GM23338 (cell line): Measurements from ENCODE around the gene EXOC3L4. TPM values are rescaled to one million over a fixed set of nuclear protein-coding genes. Genes with fewer than 3 reads are reported as not detected.

Experiments used
- ATAC-seq: fragments of 200-7000 bp; cut with Tn5 transposase; 3 replicates; pipeline ENCODE4 v1.9.1; 2020
- DNase-seq: peaks from one replicate; pipeline ENCODE4 v3.0.0-alpha.2; 2015; ENCODE audit warnings: low spot score
- H2AFZ ChIP-seq: fragments of 200-600 bp; sonication (generic); 2 replicates; pipeline ENCODE4 v1.8.0; 2016; ENCODE audit warnings: antibody characterized with exemption, mild to moderate bottlenecking, moderate library complexity
- H3F3A ChIP-seq: fragments of 200-600 bp; sonication (generic); replicated peaks from 2 replicates; pipeline ENCODE4 v1.8.0; 2017; ENCODE audit warnings: antibody characterized with exemption, mixed run types, low read depth
- H3K27ac ChIP-seq: fragments of 200-600 bp; sonication (generic); 2 replicates; pipeline ENCODE4 v1.6.1; 2016; ENCODE audit warnings: low read depth
- H3K27me3 ChIP-seq: fragments of 200-600 bp; sonication (generic); 2 replicates; pipeline ENCODE4 v1.8.0; 2016; ENCODE audit warnings: mild to moderate bottlenecking, mixed run types, moderate library complexity; ENCODE audit not compliant: insufficient read depth
- H3K36me3 ChIP-seq: fragments of 200-600 bp; sonication (generic); 2 replicates; pipeline ENCODE4 v1.8.0; 2016; ENCODE audit warnings: mild to moderate bottlenecking; ENCODE audit not compliant: insufficient read depth
- H3K4me1 ChIP-seq: fragments of 200-600 bp; sonication (generic); 2 replicates; pipeline ENCODE4 v1.8.0; 2016; ENCODE audit warnings: mild to moderate bottlenecking, moderate library complexity; ENCODE audit not compliant: insufficient read depth
- H3K4me2 ChIP-seq: fragments of 200-600 bp; sonication (generic); 2 replicates; pipeline ENCODE4 v1.7.1; 2017; ENCODE audit warnings: mixed run types
- H3K4me3 ChIP-seq: fragments of 200-600 bp; sonication (generic); 2 replicates; pipeline ENCODE4 v1.6.1; 2016; ENCODE audit warnings: mixed run types
- H3K79me2 ChIP-seq: fragments of 200-600 bp; sonication (generic); replicated peaks from 2 replicates; pipeline ENCODE4 v1.8.0; 2017; ENCODE audit warnings: mild to moderate bottlenecking; ENCODE audit not compliant: insufficient read depth
- H3K9me2 ChIP-seq: fragments of 200-600 bp; sonication (generic); 2 replicates; pipeline ENCODE4 v1.8.0; 2017; ENCODE audit not compliant: insufficient read depth
- H4K20me1 ChIP-seq: fragments of 200-600 bp; sonication (generic); replicated peaks from 2 replicates; pipeline ENCODE4 v1.8.0; 2017; ENCODE audit warnings: mild to moderate bottlenecking; ENCODE audit not compliant: insufficient read depth
- H3K27ac Mint-ChIP-seq: 2 replicates; pipeline ENCODE4 v1.8.0; 2020; ENCODE audit warnings: inconsistent platforms, mild to moderate bottlenecking, moderate library complexity, mixed read lengths
- H3K27me3 Mint-ChIP-seq: 3 replicates; pipeline ENCODE4 v1.8.0; 2022; ENCODE audit warnings: low read depth, mild to moderate bottlenecking, moderate library complexity, mixed read lengths, inconsistent platforms; ENCODE audit not compliant: insufficient read depth, poor library complexity
- H3K36me3 Mint-ChIP-seq: 3 replicates; pipeline ENCODE4 v1.8.0; 2021; ENCODE audit warnings: low read depth, mild to moderate bottlenecking, inconsistent platforms, moderate library complexity, mixed read lengths
- H3K4me1 Mint-ChIP-seq: 3 replicates; pipeline ENCODE4 v1.8.0; 2020; ENCODE audit warnings: mild to moderate bottlenecking, inconsistent platforms, mixed read lengths
- H3K4me3 Mint-ChIP-seq: 3 replicates; pipeline ENCODE4 v1.8.0; 2021; ENCODE audit warnings: moderate library complexity, mild to moderate bottlenecking, inconsistent platforms, mixed read lengths
- H3K9me3 Mint-ChIP-seq: 3 replicates; pipeline ENCODE4 v1.8.0; 2020; ENCODE audit warnings: moderate library complexity, mild to moderate bottlenecking, inconsistent platforms, mixed read lengths
- CREB1 ChIP-seq: fragments of 250-450 bp; sonication (Bioruptor Pico); IDR thresholded peaks from 2 replicates; pipeline ENCODE4 v1.5.0; 2020; ENCODE audit warnings: low read depth, mild to moderate bottlenecking, moderate library complexity
- CTCF ChIP-seq, 2 experiments: fragments of 200-600 bp in 1 of 2; sonication (generic) in 1 of 2; conservative IDR thresholded peaks; 2 replicates each; pipeline versions ENCODE4 v1.5.1 to v1.6.1; 2016 to 2017; ENCODE audit warnings: antibody characterized with exemption in 2 of 2, low read depth in 2 of 2, mild to moderate bottlenecking in 2 of 2, moderate library complexity in 1 of 2
- EZH2 ChIP-seq: fragments of 200-600 bp; sonication (generic); IDR thresholded peaks from one replicate; pipeline ENCODE4 v1.8.0; 2017; ENCODE audit warnings: antibody characterized with exemption, mild to moderate bottlenecking, low read depth; ENCODE audit not compliant: unreplicated experiment
- EZH2phosphoT487 ChIP-seq: fragments of 200-600 bp; sonication (generic); IDR thresholded peaks from one replicate; pipeline ENCODE4 v1.8.1; 2018; ENCODE audit warnings: antibody characterized with exemption; ENCODE audit not compliant: unreplicated experiment
- JUNB ChIP-seq: IDR thresholded peaks from one replicate; pipeline ENCODE4 v1.6.1; 2016; ENCODE audit warnings: antibody characterized with exemption; ENCODE audit not compliant: unreplicated experiment
- NANOG ChIP-seq: IDR thresholded peaks from 2 replicates; pipeline ENCODE4 v1.6.1; 2016; ENCODE audit warnings: antibody characterized with exemption, borderline replicate concordance
- POLR2AphosphoS5 ChIP-seq: IDR thresholded peaks from 2 replicates; pipeline ENCODE4 v1.6.1; 2016; ENCODE audit warnings: antibody characterized with exemption, low read depth
- STAT1 ChIP-seq: IDR thresholded peaks from one replicate; pipeline ENCODE4 v1.6.1; 2016; ENCODE audit warnings: antibody characterized with exemption; ENCODE audit not compliant: unreplicated experiment
- ZNF331 ChIP-seq: fragments of 250-450 bp; sonication (Bioruptor Pico); IDR thresholded peaks from 2 replicates; pipeline ENCODE4 v1.5.0; 2020; ENCODE audit warnings: low read depth, mild to moderate bottlenecking, moderate library complexity
- polyA plus RNA-seq: library from polyadenylated mRNA; unstranded; fragments of >200 nt; fragmentation: Nextera tagmentation; extraction: Ambion mirVana; gene quantifications from 2 replicates; pipeline ENCODE4 v1.2.1, GENCODE V29; 2016
- total RNA-seq: library from RNA; depleted of rRNA; stranded (reverse); fragments of >200 nt; shearing (Covaris generic); gene quantifications from 2 replicates; pipeline ENCODE4 v1.2.3, GENCODE V29; 2014
- TF ChIP-seq, protein P1 (sequence below): fragments of 250-450 bp; sonication (Bioruptor Pico); IDR thresholded peaks from 2 replicates; pipeline ENCODE4 v1.5.0; 2020; ENCODE audit warnings: mild to moderate bottlenecking, moderate library complexity
- TF ChIP-seq, protein P2 (sequence below): IDR thresholded peaks from 2 replicates; pipeline ENCODE4 v1.6.1; 2016; ENCODE audit warnings: antibody characterized with exemption

Gene EXOC3L4
- total and polyA plus RNA-seq, 2 experiments from 2014 or later: not detected

- H3K27ac Mint-ChIP-seq: no peak overlapping the region
- H3K4me1 ChIP-seq: no peaks in the 10 kb centered on the region
- H3K27me3 ChIP-seq: no peaks in the 10 kb centered on the region
- H3K79me2 ChIP-seq: no peaks in the 10 kb centered on the region
- TF ChIP-seq JUNB (no peak), EZH2 (no peak)
- H3K4me1 Mint-ChIP-seq: peaks cover 3% of the 10 kb centered on the region; the same call in 2 of the 3 replicates
- ATAC-seq (no peak; the same call in 2 of the 3 replicates), DNase-seq (no peak)
- no peaks in the 10 kb centered on the region for H3K9me3 Mint-ChIP-seq
- no peak overlapping the region for H3K4me3 Mint-ChIP-seq
- no peaks in the 10 kb centered on the region for H3K9me2 ChIP-seq
- H3F3A ChIP-seq: no peaks in the 10 kb centered on the region
- no peak overlapping the region for H3K4me3 ChIP-seq
- H3K36me3 ChIP-seq: no peaks in the 10 kb centered on the region
- peaks cover 6% of the 10 kb centered on the region for H3K27me3 Mint-ChIP-seq
- peaks cover 3% of the 10 kb centered on the region; the same call in 1 of the 2 replicates for H4K20me1 ChIP-seq
- no peaks in the 10 kb centered on the region for H3K36me3 Mint-ChIP-seq
- H3K27ac ChIP-seq: no peak overlapping the region
- no peak overlapping the region for H3K4me2 ChIP-seq
- no peak overlapping the region for H2AFZ ChIP-seq
These were observed 28.1 kb upstream of the EXOC3L4 start for GRCh38 chr14:103066399-103066798.

- Histone ChIP-seq H3K79me2 (no peaks in the 10 kb centered on the region), H3K27ac (no peak overlapping the region), H3K36me3 (no peaks in the 10 kb centered on the region), H3K27me3 (no peaks in the 10 kb centered on the region), H3F3A (no peaks in the 10 kb centered on the region), H3K4me1 (no peaks in the 10 kb centered on the region), H3K9me2 (no peaks in the 10 kb centered on the region), H2AFZ (no peak overlapping the region), H3K4me3 (no peak overlapping the region), H4K20me1 (no peaks in the 10 kb centered on the region), H3K4me2 (no peak overlapping the region)
- peaks cover 6% of the 10 kb centered on the region for H3K27me3 Mint-ChIP-seq
- no peaks in the 10 kb centered on the region for H3K36me3 Mint-ChIP-seq
- H3K4me3 Mint-ChIP-seq: no peak overlapping the region
- H3K27ac Mint-ChIP-seq: no peak overlapping the region
- no peaks in the 10 kb centered on the region for H3K9me3 Mint-ChIP-seq
- DNase-seq (no peak), ATAC-seq (no peak)
- TF ChIP-seq EZH2 (no peak), CREB1 (CRISPR knock-in tag) (no peak), STAT1 (no peak), ZNF331 (CRISPR knock-in tag) (no peak), POLR2AphosphoS5 (no peak), EZH2phosphoT487 (no peak), CTCF (conservative IDR thresholded peaks at IDR 0.05; ENCODE audit: low read depth in 2 of 2) (no peak), NANOG (no peak)
- TF ChIP-seq, protein P1, sequence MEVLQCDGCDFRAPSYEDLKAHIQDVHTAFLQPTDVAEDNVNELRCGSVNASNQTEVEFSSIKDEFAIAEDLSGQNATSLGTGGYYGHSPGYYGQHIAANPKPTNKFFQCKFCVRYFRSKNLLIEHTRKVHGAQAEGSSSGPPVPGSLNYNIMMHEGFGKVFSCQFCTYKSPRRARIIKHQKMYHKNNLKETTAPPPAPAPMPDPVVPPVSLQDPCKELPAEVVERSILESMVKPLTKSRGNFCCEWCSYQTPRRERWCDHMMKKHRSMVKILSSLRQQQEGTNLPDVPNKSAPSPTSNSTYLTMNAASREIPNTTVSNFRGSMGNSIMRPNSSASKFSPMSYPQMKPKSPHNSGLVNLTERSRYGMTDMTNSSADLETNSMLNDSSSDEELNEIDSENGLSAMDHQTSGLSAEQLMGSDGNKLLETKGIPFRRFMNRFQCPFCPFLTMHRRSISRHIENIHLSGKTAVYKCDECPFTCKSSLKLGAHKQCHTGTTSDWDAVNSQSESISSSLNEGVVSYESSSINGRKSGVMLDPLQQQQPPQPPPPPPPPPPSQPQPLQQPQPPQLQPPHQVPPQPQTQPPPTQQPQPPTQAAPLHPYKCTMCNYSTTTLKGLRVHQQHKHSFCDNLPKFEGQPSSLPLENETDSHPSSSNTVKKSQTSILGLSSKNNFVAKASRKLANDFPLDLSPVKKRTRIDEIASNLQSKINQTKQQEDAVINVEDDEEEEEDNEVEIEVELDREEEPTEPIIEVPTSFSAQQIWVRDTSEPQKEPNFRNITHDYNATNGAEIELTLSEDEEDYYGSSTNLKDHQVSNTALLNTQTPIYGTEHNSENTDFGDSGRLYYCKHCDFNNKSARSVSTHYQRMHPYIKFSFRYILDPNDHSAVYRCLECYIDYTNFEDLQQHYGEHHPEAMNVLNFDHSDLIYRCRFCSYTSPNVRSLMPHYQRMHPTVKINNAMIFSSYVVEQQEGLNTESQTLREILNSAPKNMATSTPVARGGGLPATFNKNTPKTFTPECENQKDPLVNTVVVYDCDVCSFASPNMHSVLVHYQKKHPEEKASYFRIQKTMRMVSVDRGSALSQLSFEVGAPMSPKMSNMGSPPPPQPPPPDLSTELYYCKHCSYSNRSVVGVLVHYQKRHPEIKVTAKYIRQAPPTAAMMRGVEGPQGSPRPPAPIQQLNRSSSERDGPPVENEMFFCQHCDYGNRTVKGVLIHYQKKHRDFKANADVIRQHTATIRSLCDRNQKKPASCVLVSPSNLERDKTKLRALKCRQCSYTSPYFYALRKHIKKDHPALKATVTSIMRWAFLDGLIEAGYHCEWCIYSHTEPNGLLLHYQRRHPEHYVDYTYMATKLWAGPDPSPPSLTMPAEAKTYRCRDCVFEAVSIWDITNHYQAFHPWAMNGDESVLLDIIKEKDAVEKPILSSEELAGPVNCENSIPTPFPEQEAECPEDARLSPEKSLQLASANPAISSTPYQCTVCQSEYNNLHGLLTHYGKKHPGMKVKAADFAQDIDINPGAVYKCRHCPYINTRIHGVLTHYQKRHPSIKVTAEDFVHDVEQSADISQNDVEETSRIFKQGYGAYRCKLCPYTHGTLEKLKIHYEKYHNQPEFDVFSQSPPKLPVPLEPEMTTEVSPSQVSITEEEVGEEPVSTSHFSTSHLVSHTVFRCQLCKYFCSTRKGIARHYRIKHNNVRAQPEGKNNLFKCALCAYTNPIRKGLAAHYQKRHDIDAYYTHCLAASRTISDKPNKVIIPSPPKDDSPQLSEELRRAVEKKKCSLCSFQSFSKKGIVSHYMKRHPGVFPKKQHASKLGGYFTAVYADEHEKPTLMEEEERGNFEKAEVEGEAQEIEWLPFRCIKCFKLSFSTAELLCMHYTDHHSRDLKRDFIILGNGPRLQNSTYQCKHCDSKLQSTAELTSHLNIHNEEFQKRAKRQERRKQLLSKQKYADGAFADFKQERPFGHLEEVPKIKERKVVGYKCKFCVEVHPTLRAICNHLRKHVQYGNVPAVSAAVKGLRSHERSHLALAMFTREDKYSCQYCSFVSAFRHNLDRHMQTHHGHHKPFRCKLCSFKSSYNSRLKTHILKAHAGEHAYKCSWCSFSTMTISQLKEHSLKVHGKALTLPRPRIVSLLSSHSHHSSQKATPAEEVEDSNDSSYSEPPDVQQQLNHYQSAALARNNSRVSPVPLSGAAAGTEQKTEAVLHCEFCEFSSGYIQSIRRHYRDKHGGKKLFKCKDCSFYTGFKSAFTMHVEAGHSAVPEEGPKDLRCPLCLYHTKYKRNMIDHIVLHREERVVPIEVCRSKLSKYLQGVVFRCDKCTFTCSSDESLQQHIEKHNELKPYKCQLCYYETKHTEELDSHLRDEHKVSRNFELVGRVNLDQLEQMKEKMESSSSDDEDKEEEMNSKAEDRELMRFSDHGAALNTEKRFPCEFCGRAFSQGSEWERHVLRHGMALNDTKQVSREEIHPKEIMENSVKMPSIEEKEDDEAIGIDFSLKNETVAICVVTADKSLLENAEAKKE (CRISPR knock-in tag): no peak
- TF ChIP-seq, protein P2, sequence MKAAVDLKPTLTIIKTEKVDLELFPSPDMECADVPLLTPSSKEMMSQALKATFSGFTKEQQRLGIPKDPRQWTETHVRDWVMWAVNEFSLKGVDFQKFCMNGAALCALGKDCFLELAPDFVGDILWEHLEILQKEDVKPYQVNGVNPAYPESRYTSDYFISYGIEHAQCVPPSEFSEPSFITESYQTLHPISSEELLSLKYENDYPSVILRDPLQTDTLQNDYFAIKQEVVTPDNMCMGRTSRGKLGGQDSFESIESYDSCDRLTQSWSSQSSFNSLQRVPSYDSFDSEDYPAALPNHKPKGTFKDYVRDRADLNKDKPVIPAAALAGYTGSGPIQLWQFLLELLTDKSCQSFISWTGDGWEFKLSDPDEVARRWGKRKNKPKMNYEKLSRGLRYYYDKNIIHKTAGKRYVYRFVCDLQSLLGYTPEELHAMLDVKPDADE: no peak
- peaks cover 3% of the 10 kb centered on the region; the same call in 2 of the 3 replicates for H3K4me1 Mint-ChIP-seq
These were observed 27.1 kb upstream of the EXOC3L4 start for GRCh38 chr14:103067231-103067954.
